BE2C (cell line): ENCODE data around the gene RAB14.
"Not testable (repeated sequence)": the region's sequence is repeated elsewhere in the genome, so short reads cannot be mapped to it uniquely, and the experiment has no call there.

ENCODE experiments used
- DNase-seq: peaks from one replicate; pipeline ENCODE4 v3.0.0-alpha.2; 2020
- H3K27me3 ChIP-seq: fragments of 250-450 bp; sonication (Bioruptor Pico); 2 replicates; pipeline ENCODE4 v1.5.1; 2020; ENCODE audit warnings: mild to moderate bottlenecking
- H3K36me3 ChIP-seq: fragments of 250-450 bp; sonication (Bioruptor Pico); 2 replicates; pipeline ENCODE4 v1.5.1; 2020; ENCODE audit warnings: mild to moderate bottlenecking
- H3K4me1 ChIP-seq: fragments of 250-450 bp; sonication (Bioruptor Pico); 2 replicates; pipeline ENCODE4 v1.5.1; 2020
- H3K4me3 ChIP-seq: 2 replicates; pipeline ENCODE4 v1.5.1; 2011; ENCODE audit warnings: low read depth, low read length
- H3K9me3 ChIP-seq: fragments of 250-450 bp; sonication (Bioruptor Pico); 2 replicates; pipeline ENCODE4 v1.5.1; 2020
- TF ChIP-seq, protein P1 (sequence below): IDR thresholded peaks from 2 replicates; pipeline ENCODE4 v1.5.1; 2012; ENCODE audit warnings: mild to moderate bottlenecking, low read depth, low read length

Gene RAB14

DNA sequence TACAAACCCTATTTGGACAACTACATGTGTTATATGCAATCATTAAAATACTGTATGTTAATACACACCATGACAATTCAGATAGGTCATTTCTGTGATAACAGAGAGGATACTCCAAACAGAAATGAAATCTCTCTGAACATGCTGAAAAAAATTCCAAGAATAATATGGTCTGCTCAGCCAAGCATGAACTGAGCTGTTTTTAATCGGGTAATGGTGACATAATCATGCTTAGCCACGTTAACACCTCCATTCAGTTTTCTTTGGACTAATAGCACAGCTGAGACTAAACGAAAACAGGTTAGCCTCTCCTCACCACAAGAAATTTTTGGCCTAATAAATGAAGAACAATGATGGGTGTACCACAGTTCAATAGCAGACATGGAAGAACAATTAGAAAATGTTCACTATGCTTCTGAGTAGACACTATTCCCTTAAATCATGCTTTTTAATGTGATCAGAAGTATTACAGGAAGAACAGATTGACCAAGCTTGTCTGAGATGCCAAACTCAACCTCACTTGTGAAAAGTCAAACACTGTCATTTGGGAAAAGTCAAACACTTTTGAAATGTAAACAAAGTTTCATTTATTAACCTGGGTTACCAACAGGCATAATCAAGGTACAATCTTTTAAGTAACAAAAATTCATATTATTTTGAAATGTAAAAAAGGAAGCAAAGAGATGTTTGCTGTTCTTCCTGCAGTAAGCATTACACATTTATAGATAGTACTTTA lies 19.4 kb downstream of the RAB14 start:
- no peaks in the 10 kb centered on the region for H3K4me1 ChIP-seq
- no peak for DNase-seq
- H3K36me3 ChIP-seq = peaks cover 41% of the 10 kb centered on the region
- no peaks in the 10 kb centered on the region for H3K9me3 ChIP-seq
- H3K4me3 ChIP-seq = no peak overlapping the region
- H3K27me3 ChIP-seq = no peaks in the 10 kb centered on the region
- TF ChIP-seq, protein P1, sequence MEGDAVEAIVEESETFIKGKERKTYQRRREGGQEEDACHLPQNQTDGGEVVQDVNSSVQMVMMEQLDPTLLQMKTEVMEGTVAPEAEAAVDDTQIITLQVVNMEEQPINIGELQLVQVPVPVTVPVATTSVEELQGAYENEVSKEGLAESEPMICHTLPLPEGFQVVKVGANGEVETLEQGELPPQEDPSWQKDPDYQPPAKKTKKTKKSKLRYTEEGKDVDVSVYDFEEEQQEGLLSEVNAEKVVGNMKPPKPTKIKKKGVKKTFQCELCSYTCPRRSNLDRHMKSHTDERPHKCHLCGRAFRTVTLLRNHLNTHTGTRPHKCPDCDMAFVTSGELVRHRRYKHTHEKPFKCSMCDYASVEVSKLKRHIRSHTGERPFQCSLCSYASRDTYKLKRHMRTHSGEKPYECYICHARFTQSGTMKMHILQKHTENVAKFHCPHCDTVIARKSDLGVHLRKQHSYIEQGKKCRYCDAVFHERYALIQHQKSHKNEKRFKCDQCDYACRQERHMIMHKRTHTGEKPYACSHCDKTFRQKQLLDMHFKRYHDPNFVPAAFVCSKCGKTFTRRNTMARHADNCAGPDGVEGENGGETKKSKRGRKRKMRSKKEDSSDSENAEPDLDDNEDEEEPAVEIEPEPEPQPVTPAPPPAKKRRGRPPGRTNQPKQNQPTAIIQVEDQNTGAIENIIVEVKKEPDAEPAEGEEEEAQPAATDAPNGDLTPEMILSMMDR = no peak

DNA sequence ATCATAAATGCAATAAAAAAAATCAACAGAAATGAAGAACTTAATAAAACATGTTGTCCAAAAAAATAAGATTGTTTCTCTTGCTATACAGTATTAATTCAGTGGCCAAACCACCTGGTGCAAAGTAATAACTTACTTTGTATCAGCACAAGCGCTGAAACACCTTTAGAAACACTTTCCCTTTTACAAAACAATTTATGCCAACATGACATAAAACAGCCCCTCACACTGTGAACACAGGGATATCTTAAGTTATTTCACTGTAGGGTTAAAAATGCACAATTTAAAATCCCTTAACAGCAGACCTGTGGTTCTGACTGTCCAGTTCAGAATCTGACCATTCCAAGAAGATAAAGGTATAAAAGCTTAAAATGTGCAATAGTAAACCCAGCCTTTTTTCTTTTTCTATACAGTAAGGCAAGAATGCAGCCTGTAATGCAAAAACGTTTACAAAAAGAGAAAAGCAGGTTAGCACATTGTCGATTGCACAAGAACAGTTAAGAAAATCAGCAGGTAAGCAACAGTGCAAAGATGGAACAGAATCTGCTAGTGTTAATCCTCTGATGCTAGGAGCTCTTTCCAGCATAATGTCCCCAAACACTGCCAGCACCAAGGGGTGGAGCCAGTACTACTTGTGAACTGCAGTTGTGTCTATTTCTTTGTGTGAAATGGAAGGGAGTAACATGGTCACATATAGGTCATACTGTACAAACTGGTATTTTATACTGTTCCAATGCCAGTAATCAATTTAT lies 21.6 kb downstream of the RAB14 start:
- peaks cover 43% of the 10 kb centered on the region for H3K36me3 ChIP-seq

DNA sequence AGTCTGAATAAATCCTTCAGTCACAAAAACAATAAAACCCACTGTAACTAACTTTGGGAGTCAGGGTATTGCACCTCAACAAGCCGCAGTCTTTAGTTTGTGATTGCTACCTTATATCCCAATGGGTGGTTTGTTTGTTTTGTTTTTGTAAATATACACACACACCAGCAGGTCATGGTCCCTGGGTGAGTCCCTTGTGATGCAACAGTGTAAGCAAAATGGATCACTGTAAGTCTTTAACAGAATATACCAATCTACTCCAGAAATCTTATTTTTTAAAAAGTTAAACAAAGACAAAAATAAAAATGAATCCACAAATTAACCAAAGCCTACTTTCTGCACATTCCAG lies 22.3 kb downstream of the RAB14 start:
- peaks cover 47% of the 10 kb centered on the region for H3K36me3 ChIP-seq
- DNase-seq, H3K4me1 ChIP-seq, H3K4me3 ChIP-seq, H3K27me3 ChIP-seq, H3K9me3 ChIP-seq: not testable (repeated sequence)

More for the DNA sequence above, 21.6 kb downstream of the RAB14 start:
- Histone ChIP-seq H3K9me3 (no peaks in the 10 kb centered on the region), H3K4me1 (no peaks in the 10 kb centered on the region), H3K27me3 (no peaks in the 10 kb centered on the region), H3K4me3 (no peak overlapping the region)
- DNase-seq = no peak
- TF ChIP-seq, protein P1 = no peak

DNA sequence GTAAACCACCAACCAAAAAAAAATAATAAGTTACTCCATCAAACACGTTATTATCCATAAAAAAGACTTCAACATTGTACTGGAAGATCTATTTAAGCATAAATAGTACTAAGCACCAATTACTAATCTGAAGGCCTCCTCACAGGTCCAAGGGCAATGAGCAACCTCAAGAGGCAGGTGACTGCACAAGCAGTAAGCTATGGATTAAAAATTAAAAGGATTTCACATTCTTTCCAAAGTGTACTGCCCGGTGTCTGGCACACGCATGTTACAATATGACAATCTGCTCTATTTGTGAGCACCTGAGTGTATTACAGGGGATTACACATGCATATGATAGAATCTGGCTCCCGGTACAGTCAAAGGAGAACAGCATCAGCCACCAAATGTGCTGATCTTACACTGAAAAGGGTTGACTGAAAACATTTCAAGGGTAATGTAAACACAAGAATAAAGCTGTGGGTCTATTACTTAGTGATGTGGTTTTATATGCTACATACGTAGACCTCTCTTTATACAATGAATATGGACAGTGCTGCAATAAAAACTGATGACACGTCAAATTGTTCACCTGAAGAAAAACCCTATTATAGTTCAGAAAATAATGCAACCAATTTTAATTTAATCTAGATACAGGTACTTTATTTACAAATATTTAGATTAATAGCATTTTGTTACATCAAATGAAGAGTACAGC lies 22.8 kb downstream of the RAB14 start:
- H3K9me3 ChIP-seq = no peaks in the 10 kb centered on the region
- no peaks in the 10 kb centered on the region for H3K4me1 ChIP-seq
- DNase-seq = no peak
- no peak overlapping the region for H3K4me3 ChIP-seq
- TF ChIP-seq, protein P1 = no peak
- H3K27me3 ChIP-seq = no peaks in the 10 kb centered on the region
- peaks cover 49% of the 10 kb centered on the region for H3K36me3 ChIP-seq

DNA sequence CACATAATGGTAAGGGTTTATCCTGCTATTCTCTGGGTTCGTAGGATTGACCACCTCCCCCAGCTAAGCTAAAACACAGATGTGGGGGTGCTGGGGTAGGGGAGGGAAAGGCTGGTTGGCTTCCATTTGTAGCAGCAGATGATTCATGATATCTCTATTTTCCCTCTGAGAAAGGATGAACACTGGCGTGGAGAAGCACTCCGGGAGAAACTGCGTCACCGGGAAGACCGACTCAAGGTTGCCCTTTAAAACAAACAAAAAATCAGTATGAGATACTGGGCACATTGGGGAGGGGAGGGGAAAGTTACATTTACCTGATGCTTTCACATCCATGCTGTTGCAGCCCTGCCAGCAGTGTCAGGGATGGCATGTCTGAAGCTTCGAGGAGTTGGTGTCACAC lies 28.2 kb downstream of the RAB14 start:
- Histone ChIP-seq H3K27me3 (no peaks in the 10 kb centered on the region), H3K36me3 (peaks cover 56% of the 10 kb centered on the region), H3K9me3 (no peaks in the 10 kb centered on the region), H3K4me3 (no peak overlapping the region), H3K4me1 (no peaks in the 10 kb centered on the region)
- no peak for DNase-seq
- TF ChIP-seq, protein P1 = no peak

DNA sequence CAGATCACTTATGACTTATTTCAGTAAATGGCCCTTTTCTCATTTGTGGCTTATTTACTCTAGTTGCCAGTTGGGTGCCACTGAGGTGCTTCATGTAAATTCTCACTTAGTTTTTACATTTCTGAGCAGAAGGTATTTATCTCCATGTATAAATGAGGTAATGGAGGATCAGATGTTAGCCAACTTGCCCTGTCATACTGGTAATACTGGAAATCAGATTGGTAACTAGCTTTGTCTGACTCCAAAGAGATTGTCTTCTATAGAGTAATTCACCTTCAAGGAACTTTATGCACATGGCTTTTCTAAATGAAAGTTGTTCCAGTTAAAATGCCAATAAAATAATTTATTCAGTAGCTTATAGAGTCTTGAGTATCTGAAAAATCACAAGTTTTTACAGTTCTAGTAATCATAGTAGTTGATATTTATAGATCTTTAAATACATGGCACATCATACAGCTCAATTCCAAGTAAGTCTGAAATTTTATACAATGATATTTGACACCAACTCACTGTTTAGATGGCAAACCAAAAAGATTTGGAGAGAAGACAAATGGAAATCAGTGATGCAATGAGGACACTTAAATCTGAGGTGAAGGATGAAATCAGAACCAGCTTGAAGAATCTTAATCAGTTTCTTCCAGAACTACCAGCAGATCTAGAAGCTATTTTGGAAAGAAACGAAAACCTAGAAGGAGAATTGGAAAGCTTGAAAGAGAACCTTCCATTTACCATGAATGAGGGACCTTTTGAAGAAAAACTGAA lies 28.8 kb downstream of the RAB14 start:
- TF ChIP-seq, protein P1 = no peak
- Histone ChIP-seq H3K36me3 (peaks cover 60% of the 10 kb centered on the region), H3K4me1 (no peaks in the 10 kb centered on the region), H3K27me3 (no peaks in the 10 kb centered on the region), H3K4me3 (no peak overlapping the region), H3K9me3 (no peaks in the 10 kb centered on the region)
- DNase-seq = no peak
